ENCODE results near the gene KRT6B. TPM values are rescaled to one million over a fixed set of nuclear protein-coding genes. Genes with fewer than 3 reads are reported as not detected.
"Not testable (repeated sequence)": the region's sequence is repeated elsewhere in the genome, so short reads cannot be mapped to it uniquely, and the experiment has no call there.

The KRT6B gene
- total and polyA plus RNA-seq, 2 donors (not counting 3 experiments of a cell fraction or from before 2014, with no cell fraction given) = 0.03 TPM; not detected in 1

DNA sequence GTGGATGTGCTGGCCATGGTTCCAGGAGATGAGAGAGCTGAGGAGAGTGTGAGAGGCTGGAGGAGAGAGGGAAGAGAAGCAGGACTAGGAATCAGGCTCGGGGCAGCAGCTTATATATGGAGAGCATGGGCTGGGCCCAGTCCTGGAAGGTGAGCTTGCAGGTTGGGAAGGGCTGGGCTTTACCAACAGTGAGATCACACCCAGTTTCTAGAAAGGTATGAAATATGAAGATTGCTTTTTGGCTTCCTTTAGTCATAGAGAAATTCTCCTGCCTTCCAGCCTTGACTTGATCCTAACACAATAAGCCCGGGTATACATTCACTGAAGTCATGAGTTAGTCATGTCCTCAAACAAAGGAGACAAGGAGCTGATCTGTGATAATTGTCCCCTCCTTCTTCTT is 41.2 kb upstream of the KRT6B start, which contains the start of gene KRT6A:
KRT6A (minus strand) TSS at position 86 of the 400 bp plus-strand sequence; CDS start at position 17, 69 bp downstream.
- Histone ChIP-seq H3K4me3 (replicated peaks in 1 of 3; ENCODE audit: insufficient read depth in 1 of 3, low read depth in 1 of 3, low read length in 3 of 3) (no peak within 1 kb of the TSS), H3K4me1 (ENCODE audit: control insufficient read depth, extremely low read depth, insufficient read depth, low read length) (no peaks in the 10 kb centered on the region), H3K36me3 (ENCODE audit: control insufficient read depth in 2 of 2, extremely low read depth in 1 of 2, insufficient read depth in 2 of 2, low read length in 2 of 2) (no peaks in the 10 kb centered on the region), H3K79me2 (ENCODE audit: control insufficient read depth, insufficient read depth, low read length) (no peaks in the 10 kb centered on the region), H4K20me1 (replicated peaks; ENCODE audit: control insufficient read depth, extremely low read depth, insufficient read depth, low read length) (no peaks in the 10 kb centered on the region), H3K9ac (replicated peaks; ENCODE audit: extremely low read depth, insufficient read depth, low read length) (no peak within 1 kb of the TSS), H3K9me3 (replicated peaks; ENCODE audit: control insufficient read depth, insufficient read depth, low read length) (no peaks in the 10 kb centered on the region), H3K4me2 (ENCODE audit: insufficient read depth, low read length) (no peak within 1 kb of the TSS), H3K27me3 (ENCODE audit: control insufficient read depth in 2 of 2, insufficient read depth in 2 of 2, low read length in 2 of 2) (peaks cover 2 to 8% of the 10 kb centered on the region in 2 experiments), H3K9me1 (replicated peaks; ENCODE audit: control insufficient read depth, extremely low read depth, insufficient read depth, low read length) (no peaks in the 10 kb centered on the region), H3K27ac (ENCODE audit: insufficient read depth, low read depth, low read length) (no peak within 1 kb of the TSS), H2AFZ (ENCODE audit: low read depth, low read length) (no peak within 1 kb of the TSS)
- ChIA-PET POLR2A (no interaction called here), CTCF (interaction anchor here (1.2 to 2.3 kb wide), 2 partner anchors 11 to 378 kb away, joined by 3 to 6 read pairs; no protein-coding TSS in a partner anchor)
- BruUV-seq (replicated peaks) = no TSS peak
- no peak for DNase-seq (ENCODE audit: low read depth, low spot score)
- dilution Hi-C loops (cut with MboI; ENCODE audit: extremely low pct_ligation_motif_present, low sequenced_read_pairs) (no loop called here), intact Hi-C loops (cut with micrococcal nuclease) (no loop called here)
- no peak for FAIRE-seq
- TF ChIP-seq JUN (IDR thresholded peaks at IDR 0.05; ENCODE audit: borderline replicate concordance, insufficient read depth, insufficient read length, low read depth) = no peak
- TF ChIP-seq MAX (IDR thresholded peaks at IDR 0.05; ENCODE audit: insufficient read depth, insufficient read length) = no peak
- TF ChIP-seq GATA2 (IDR thresholded peaks at IDR 0.05; ENCODE audit: insufficient read depth, insufficient read length, low read depth, low read length) = no peak
- TF ChIP-seq EZH2 (IDR thresholded peaks at IDR 0.05; ENCODE audit: borderline replicate concordance, low read depth, low read length, severe bottlenecking) = no peak
- no peak for TF ChIP-seq POLR2AphosphoS5 (IDR thresholded peaks at IDR 0.05; ENCODE audit: insufficient read depth, low read depth, low read length)
- TF ChIP-seq MYC (IDR thresholded peaks at IDR 0.05; ENCODE audit: low read depth, low read length) = no peak
- TF ChIP-seq CTCF (IDR thresholded peaks at IDR 0.05; ENCODE audit: extremely low read depth in 1 of 2, insufficient read depth in 1 of 2, low read depth in 1 of 2, low read length in 2 of 2) = no peak
- TF ChIP-seq FOS (IDR thresholded peaks at IDR 0.05; ENCODE audit: borderline replicate concordance, insufficient read depth, low read length) = no peak
- TF ChIP-seq POLR2A (IDR thresholded peaks at IDR 0.05; ENCODE audit: low read depth, low read length) = no peak

GRCh38 chr12:52492405-52492804 is 40.5 kb upstream of the KRT6B start:
- BruUV-seq (replicated peaks); intact Hi-C loops (cut with micrococcal nuclease); FAIRE-seq; dilution Hi-C loops (cut with MboI; ENCODE audit: extremely low pct_ligation_motif_present, low sequenced_read_pairs); H4K20me1 ChIP-seq (replicated peaks; ENCODE audit: control insufficient read depth, extremely low read depth, insufficient read depth, low read length); H3K27ac ChIP-seq (ENCODE audit: insufficient read depth, low read depth, low read length); H2AFZ ChIP-seq (ENCODE audit: low read depth, low read length); DNase-seq (ENCODE audit: low read depth, low spot score); H3K4me3 ChIP-seq (replicated peaks in 1 of 3; ENCODE audit: insufficient read depth in 1 of 3, low read depth in 1 of 3, low read length in 3 of 3); H3K9me1 ChIP-seq (replicated peaks; ENCODE audit: control insufficient read depth, extremely low read depth, insufficient read depth, low read length); POLR2A ChIA-PET; H3K4me1 ChIP-seq (ENCODE audit: control insufficient read depth, extremely low read depth, insufficient read depth, low read length); H3K9me3 ChIP-seq (replicated peaks; ENCODE audit: control insufficient read depth, insufficient read depth, low read length); H3K79me2 ChIP-seq (ENCODE audit: control insufficient read depth, insufficient read depth, low read length); H3K4me2 ChIP-seq (ENCODE audit: insufficient read depth, low read length); H3K9ac ChIP-seq (replicated peaks; ENCODE audit: extremely low read depth, insufficient read depth, low read length); H3K27me3 ChIP-seq (ENCODE audit: control insufficient read depth in 2 of 2, insufficient read depth in 2 of 2, low read length in 2 of 2); H3K36me3 ChIP-seq (ENCODE audit: control insufficient read depth in 2 of 2, extremely low read depth in 1 of 2, insufficient read depth in 2 of 2, low read length in 2 of 2); CTCF ChIA-PET: not testable (repeated sequence)

- H3K9me1 ChIP-seq (replicated peaks; ENCODE audit: control insufficient read depth, extremely low read depth, insufficient read depth, low read length); dilution Hi-C loops (cut with MboI; ENCODE audit: extremely low pct_ligation_motif_present, low sequenced_read_pairs); H3K4me2 ChIP-seq (ENCODE audit: insufficient read depth, low read length); H3K79me2 ChIP-seq (ENCODE audit: control insufficient read depth, insufficient read depth, low read length); H3K27me3 ChIP-seq (ENCODE audit: control insufficient read depth in 2 of 2, insufficient read depth in 2 of 2, low read length in 2 of 2); H3K9ac ChIP-seq (replicated peaks; ENCODE audit: extremely low read depth, insufficient read depth, low read length); intact Hi-C loops (cut with micrococcal nuclease); H2AFZ ChIP-seq (ENCODE audit: low read depth, low read length); H3K4me1 ChIP-seq (ENCODE audit: control insufficient read depth, extremely low read depth, insufficient read depth, low read length); H3K27ac ChIP-seq (ENCODE audit: insufficient read depth, low read depth, low read length); CTCF ChIA-PET; H4K20me1 ChIP-seq (replicated peaks; ENCODE audit: control insufficient read depth, extremely low read depth, insufficient read depth, low read length); POLR2A ChIA-PET; FAIRE-seq; H3K4me3 ChIP-seq (replicated peaks in 1 of 3; ENCODE audit: insufficient read depth in 1 of 3, low read depth in 1 of 3, low read length in 3 of 3); H3K9me3 ChIP-seq (replicated peaks; ENCODE audit: control insufficient read depth, insufficient read depth, low read length); DNase-seq (ENCODE audit: low read depth, low spot score); H3K36me3 ChIP-seq (ENCODE audit: control insufficient read depth in 2 of 2, extremely low read depth in 1 of 2, insufficient read depth in 2 of 2, low read length in 2 of 2); BruUV-seq (replicated peaks): not testable (repeated sequence)
These were observed 39.5 kb upstream of the KRT6B start for GRCh38 chr12:52491495-52491894.
